Stomach (tissue), 4 donors: ENCODE data around the gene STYX.

Experiments used
- CTCF ChIP-seq, 7 experiments: fragments of 450-650 bp in 4 of 7; fragments of 200-600 bp in 3 of 7; sonication (generic) in 3 of 7; IDR thresholded peaks; one replicate each; pipeline ENCODE4 v1.5.1; 2016 to 2019; ENCODE audit warnings: antibody characterized with exemption in 7 of 7, control low read depth in 2 of 7, mild to moderate bottlenecking in 1 of 7
- EP300 ChIP-seq: sonication (generic); formaldehyde crosslinking; IDR thresholded peaks from one replicate; pipeline ENCODE4 v1.6.1; 2017; ENCODE audit warnings: antibody characterized with exemption
- POLR2A ChIP-seq, 4 donors: fragments of 450-650 bp; IDR thresholded peaks; one replicate each; pipeline ENCODE4 v1.6.1; 2016; ENCODE audit warnings: antibody characterized with exemption in 4 of 4, control low read depth in 2 of 4, mild to moderate bottlenecking in 1 of 4, moderate library complexity in 1 of 4

GRCh38 chr14:52808101-52808500, 78.1 kb downstream of the STYX start:
- TF ChIP-seq CTCF (IDR thresholded peaks at IDR 0.05) (no peak), EP300 (no peak), POLR2A (IDR thresholded peaks at IDR 0.05) (no peak)
